K562 (cell line): ENCODE data around the gene BSDC1. TPM values are rescaled to one million over a fixed set of nuclear protein-coding genes. Genes with fewer than 3 reads are reported as not detected.

Source experiments
- ATAC-seq: fragments of 200-7000 bp; cut with Tn5 transposase; 3 replicates; pipeline ENCODE4 v1.9.1; 2020; ENCODE audit warnings: moderate library complexity
- BruUV-seq: library from RNA; stranded (reverse); fragments of 400-500 nt; replicated peaks from 2 replicates; lab custom pipeline; 2021; lab: Mats Ljungman, UMichigan
- CTCF ChIA-PET: fragments of 300-600 bp; formaldehyde crosslinking; extraction: SDS; loops from one replicate; lab custom pipeline; 2021; ENCODE audit warnings: low intra/inter-chr PET ratio; lab: Yijun Ruan, JAX
- POLR2A ChIA-PET: fragments of 300-600, 350-650 bp; sonication (Branson Sonifier 250); formaldehyde crosslinking; extraction: SDS; loops from one replicate; lab custom pipeline; 2021; ENCODE audit warnings: antibody characterized with exemption, inconsistent platforms; lab: Yijun Ruan, JAX
- DNase-seq, 4 experiments: peaks; one replicate each; pipeline versions ENCODE4 v3.0.0 to v3.0.0-alpha.2; 2011 to 2018; ENCODE audit warnings: low spot score in 3 of 4, mixed read lengths in 3 of 4; ENCODE audit errors: extremely low read depth in 1 of 4
- FAIRE-seq: peaks from 2 replicates; lab custom pipeline; 2011; peaks lifted over from hg19 to GRCh38; lab: Jason Lieb, UNC
- H2AFZ ChIP-seq: 2 replicates; pipeline ENCODE4 v1.6.0; 2011; ENCODE audit warnings: low read depth, low read length, control low read depth, inconsistent platforms
- H3K27ac ChIP-seq: fragments of 200-600 bp; 3 replicates; pipeline ENCODE4 v1.8.0; 2011; ENCODE audit warnings: low read depth, mild to moderate bottlenecking, control low read depth, inconsistent platforms, low read length, moderate library complexity, mixed read lengths; ENCODE audit errors: extremely low read depth
- H3K27me3 ChIP-seq, 2 experiments: fragments of 300-600 bp in 1 of 2; 2 replicates in 1 of 2; 3 replicates in 1 of 2; pipeline versions ENCODE4 v1.6.0 to v1.8.0; 2011; ENCODE audit warnings: inconsistent platforms in 2 of 2, low read length in 2 of 2, mild to moderate bottlenecking in 1 of 2, mixed read lengths in 1 of 2, moderate library complexity in 1 of 2; ENCODE audit not compliant: control insufficient read depth in 2 of 2, insufficient read depth in 2 of 2
- H3K36me3 ChIP-seq: fragments of 300-600 bp; 3 replicates; pipeline ENCODE4 v1.8.0; 2011; ENCODE audit warnings: mild to moderate bottlenecking, low read length, inconsistent platforms; ENCODE audit not compliant: control insufficient read depth, insufficient read depth
- H3K4me1 ChIP-seq, 2 experiments: fragments of 200-600 bp in 1 of 2; replicated peaks in 1 of 2; 2 replicates in 1 of 2; 3 replicates in 1 of 2; pipeline versions ENCODE4 v1.5.1 to v1.8.0; 2011; ENCODE audit warnings: inconsistent platforms in 2 of 2, low read length in 2 of 2, mild to moderate bottlenecking in 1 of 2, mixed read lengths in 1 of 2, moderate library complexity in 1 of 2; ENCODE audit not compliant: control insufficient read depth in 2 of 2, insufficient read depth in 2 of 2
- H3K4me2 ChIP-seq: 2 replicates; pipeline ENCODE4 v1.6.1; 2011; ENCODE audit warnings: low read length, control low read depth, inconsistent platforms, mixed read lengths; ENCODE audit not compliant: insufficient read depth
- H3K4me3 ChIP-seq: fragments of 200-600 bp; sonication (generic), shearing (Covaris generic); 2 replicates; pipeline ENCODE4 v1.5.1; 2016; ENCODE audit warnings: control low read depth, inconsistent platforms
- H3K79me2 ChIP-seq: fragments of 200-600 bp; 3 replicates; pipeline ENCODE4 v1.8.0; 2011; ENCODE audit warnings: low read length, inconsistent platforms; ENCODE audit not compliant: control insufficient read depth, insufficient read depth
- H3K9ac ChIP-seq, 2 experiments: 2 replicates each; pipeline versions ENCODE4 v1.6.0 to v1.6.1; 2011; ENCODE audit warnings: low read depth in 2 of 2, low read length in 2 of 2, control low read depth in 1 of 2, inconsistent platforms in 1 of 2, mild to moderate bottlenecking in 1 of 2, mixed read lengths in 1 of 2; ENCODE audit not compliant: insufficient read depth in 1 of 2
- H3K9me1 ChIP-seq: one replicate; pipeline ENCODE4 v1.6.0; 2011; ENCODE audit warnings: inconsistent platforms, mild to moderate bottlenecking, low read length, moderate library complexity; ENCODE audit not compliant: control insufficient read depth, insufficient read depth
- H3K9me3 ChIP-seq: replicated peaks from 2 replicates; pipeline ENCODE4 v1.5.1; 2011; ENCODE audit warnings: low read depth, low read length, inconsistent platforms; ENCODE audit not compliant: control insufficient read depth, insufficient read depth
- H4K20me1 ChIP-seq: replicated peaks from 2 replicates; pipeline ENCODE4 v1.6.1; 2011; ENCODE audit warnings: low read length, inconsistent platforms, mixed read lengths; ENCODE audit not compliant: control insufficient read depth, insufficient read depth
- CBX1 ChIP-seq: sonication (generic); IDR thresholded peaks from 2 replicates; pipeline ENCODE4 v1.6.1; 2016; ENCODE audit warnings: antibody characterized with exemption, low read depth, mild to moderate bottlenecking
- CEBPZ ChIP-seq: fragments of 150-350 bp; IDR thresholded peaks from 2 replicates; pipeline ENCODE4 v1.6.1; 2014; ENCODE audit warnings: low read depth, mild to moderate bottlenecking, low read length, borderline replicate concordance
- CTBP1 ChIP-seq: fragments of 450-650 bp; IDR thresholded peaks from 2 replicates; pipeline ENCODE4 v1.6.1; 2016; ENCODE audit warnings: borderline replicate concordance
- EZH2 ChIP-seq: IDR thresholded peaks from 2 replicates; pipeline ENCODE4 v1.6.1; 2012; ENCODE audit warnings: low read depth, mild to moderate bottlenecking, inconsistent platforms, low read length, borderline replicate concordance
- FOXP1 ChIP-seq: sonication (generic); formaldehyde crosslinking; IDR thresholded peaks from 2 replicates; pipeline ENCODE4 v1.8.0; 2022; ENCODE audit warnings: mild to moderate bottlenecking, missing genetic modification reagents
- HOMEZ ChIP-seq: fragments of 250-450 bp; sonication (Bioruptor Pico); IDR thresholded peaks from 2 replicates; pipeline ENCODE4 v1.4.0; 2020; ENCODE audit warnings: mild to moderate bottlenecking, moderate library complexity
- RBBP5 ChIP-seq: fragments of 200-600 bp; sonication (generic); IDR thresholded peaks from 2 replicates; pipeline ENCODE4 v1.6.1; 2012; ENCODE audit warnings: borderline replicate concordance, mild to moderate bottlenecking, low read length, control low read depth, inconsistent platforms; ENCODE audit not compliant: insufficient read depth, poor library complexity, severe bottlenecking
- ZNF699 ChIP-seq: fragments of 250-450 bp; sonication (Bioruptor Pico); IDR thresholded peaks from 2 replicates; pipeline ENCODE4 v1.8.0; 2021; ENCODE audit warnings: mild to moderate bottlenecking, moderate library complexity; ENCODE audit not compliant: insufficient replicate concordance
- WGBS: fragments of 100-300 bp; shearing (Covaris generic); methylation state at CpG from one replicate; pipeline ENCODE4 v1.1.6; 2016; ENCODE audit warnings: low coverage, mixed read lengths; ENCODE audit not compliant: insufficient coverage; ENCODE audit errors: missing lambda C conversion rate; 5-methylcytosine and 5-hydroxymethylcytosine counted together
- in situ Hi-C: fragments of 300-500 bp; cut with MboI; formaldehyde crosslinking; loops from 4 replicates; pipeline ENCODE4 v1.15.0; 2018; ENCODE audit warnings: inconsistent platforms, mixed read lengths
- intact Hi-C: fragments of 100-400 bp; cut with micrococcal nuclease; formaldehyde crosslinking; loops from 2 replicates; pipeline ENCODE4 v1.14.2; 2022
- polyA plus RNA-seq, 8 experiments: library from polyadenylated mRNA; depleted of rRNA in 4 of 8; stranded (reverse) in 5 of 8; unstranded in 3 of 8; fragments of >200 nt; fragmentation: Nextera tagmentation in 2 of 8; fragmentation: Illumina TruSeq in 1 of 8; extraction: Ambion mirVana in 2 of 8; extraction: Trizol in 1 of 8; gene quantifications; 2 replicates each; pipeline versions ENCODE4 v1.2.1 to v1.2.3, GENCODE V29; 2011 to 2014; ENCODE audit warnings: inconsistent platforms in 1 of 8, missing spikeins in 1 of 8
- total RNA-seq, 7 experiments: library from RNA; depleted of rRNA in 6 of 7; stranded (reverse); fragments of >200 nt in 6 of 7; fragmentation: Illumina TruSeq in 2 of 7; extraction: Trizol in 2 of 7; gene quantifications; 2 replicates each; pipeline versions ENCODE4 v1.2.1 to v1.2.3, GENCODE V29; 2011 to 2021; ENCODE audit warnings: low replicate concordance in 1 of 7

BSDC1 gene
- total and polyA plus RNA-seq, 9 of the 15 experiments (the other 6 are each of a cell fraction or from before 2014, with no cell fraction given), result 10.2 to 96.8 (median 73.1) TPM

GRCh38 chr1:32427264-32427963, 33.2 kb upstream of the BSDC1 start:
- Histone ChIP-seq H3K9me1 (no peaks in the 10 kb centered on the region), H4K20me1 (no peaks in the 10 kb centered on the region), H3K9ac (no peak overlapping the region), H3K27ac (no peak overlapping the region), H3K4me1 (peaks cover 0 to 5% of the 10 kb centered on the region in 2 experiments; a peak in 1 of 5 replicates), H3K4me3 (no peak overlapping the region), H3K27me3 (peaks cover 59 to 63% of the 10 kb centered on the region in 2 experiments), H3K79me2 (no peaks in the 10 kb centered on the region), H3K36me3 (no peaks in the 10 kb centered on the region)
- no TSS peak for BruUV-seq
- CTCF ChIA-PET, result no interaction called here
- 19% methylated on average over 17 of the region's 17 CpGs for WGBS
- ATAC-seq, result no peak
- in situ Hi-C loops, result no loop called here
- no peak for FAIRE-seq
- TF ChIP-seq CTBP1, result no peak
- TF ChIP-seq CBX1, result no peak
- no peak for TF ChIP-seq FOXP1 (CRISPR knock-in tag)
- no peak for TF ChIP-seq CEBPZ
- no peak for TF ChIP-seq ZNF699 (CRISPR knock-in tag)
- no peak for TF ChIP-seq HOMEZ
- TF ChIP-seq EZH2, result peak; percentile 91; the same call in 1 of the 2 replicates
- TF ChIP-seq RBBP5, result no peak
- TF ChIP-seq, all 486 proteins: peak for 1
- intact Hi-C loops, result no loop called here
- POLR2A ChIA-PET, result no interaction called here
- Histone ChIP-seq H3K4me2 (no peak overlapping the region), H2AFZ (no peak overlapping the region), H3K9me3 (no peaks in the 10 kb centered on the region)
- DNase-seq, result no peak
